Thyroid gland (tissue), 4 donors: ENCODE data around the gene DYNLT5. TPM values are rescaled to one million over a fixed set of nuclear protein-coding genes. Genes with fewer than 3 reads are reported as not detected.
A peak's percentile ranks its signal among the peaks of the same experiment; 100 is the strongest.

Experiments
- DNase-seq, 2 donors: peaks; one replicate each; pipeline ENCODE4 v3.0.0-alpha.2; 2019
- H3K27ac ChIP-seq, 3 donors: fragments of 200-600 bp; sonication (generic); 1 replicate in 2 of 3; 2 replicates in 1 of 3; pipeline ENCODE4 v1.5.1; 2016 to 2019; ENCODE audit warnings: mild to moderate bottlenecking in 1 of 3, moderate library complexity in 1 of 3
- H3K27me3 ChIP-seq: fragments of 200-600 bp; sonication (generic); one replicate; pipeline ENCODE4 v1.5.1; 2019
- H3K36me3 ChIP-seq, 2 donors: fragments of 200-600 bp; sonication (generic); one replicate each; pipeline ENCODE4 v1.5.1; 2016 to 2019
- H3K4me1 ChIP-seq, 2 donors: fragments of 200-600 bp; sonication (generic); one replicate each; pipeline ENCODE4 v1.5.1; 2017 to 2019
- H3K4me3 ChIP-seq, 3 donors: fragments of 200-600 bp; sonication (generic); replicated peaks in 1 of 3; 1 replicate in 2 of 3; 2 replicates in 1 of 3; pipeline ENCODE4 v1.5.1; 2016; ENCODE audit warnings: mild to moderate bottlenecking in 1 of 3
- H3K9me3 ChIP-seq: fragments of 200-600 bp; sonication (generic); one replicate; pipeline ENCODE4 v1.5.1; 2017
- POLR2A ChIP-seq, 2 donors: fragments of 450-650 bp; IDR thresholded peaks; one replicate each; pipeline ENCODE4 v1.6.1; 2017; ENCODE audit warnings: antibody characterized with exemption in 2 of 2, mild to moderate bottlenecking in 2 of 2, moderate library complexity in 1 of 2
- WGBS, 2 donors: methylation state at CpG; one replicate each; pipeline ENCODE4 v1.1.5; 2017; 5-methylcytosine and 5-hydroxymethylcytosine counted together
- intact Hi-C: fragments of 100-400 bp; cut with DNase I; formaldehyde crosslinking; loops from one replicate; pipeline ENCODE4 v1.15.1; 2023
- total RNA-seq, 4 donors: library from RNA; depleted of rRNA; stranded (reverse); fragments of >200 nt; gene quantifications; one replicate each; pipeline ENCODE4 v1.2.3, GENCODE V29; 2016
- TF ChIP-seq, protein P1 (sequence below), 6 experiments: fragments of 200-600 bp in 3 of 6; fragments of 450-650 bp in 3 of 6; sonication (generic) in 3 of 6; IDR thresholded peaks; one replicate each; pipeline ENCODE4 v1.5.1; 2016 to 2019; ENCODE audit warnings: antibody characterized with exemption in 6 of 6, mild to moderate bottlenecking in 2 of 6, inconsistent platforms in 1 of 6, moderate library complexity in 1 of 6

Gene DYNLT5
- total RNA-seq, 4 donors from 2014 or later, result 1.7 to 4.7 (median 3.0) TPM; not detected in 1

DNA sequence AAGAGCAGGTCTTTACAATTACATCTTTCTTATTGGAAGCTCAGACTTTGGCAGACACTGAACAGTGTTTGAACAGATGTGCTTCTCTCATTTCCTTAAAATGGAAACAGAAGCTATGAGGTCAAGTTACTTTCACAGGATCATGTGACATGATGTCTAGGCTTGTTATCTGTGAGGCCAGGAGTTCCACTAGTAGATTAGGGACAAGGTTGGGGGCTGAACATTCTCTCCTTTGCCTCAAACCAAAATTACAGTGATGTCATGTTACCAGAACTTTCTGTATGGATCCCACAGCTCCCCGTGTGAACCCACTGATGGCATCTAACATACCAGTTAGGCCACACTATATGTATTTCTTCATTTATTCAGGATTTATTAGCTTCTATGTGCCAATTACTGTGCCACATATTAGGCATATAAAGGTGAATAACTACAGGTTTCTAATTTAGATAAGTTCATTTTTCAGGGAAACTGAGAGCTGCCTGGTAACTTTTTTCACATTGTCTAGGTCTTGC is 6.0 kb downstream of the DYNLT5 start:
- Histone ChIP-seq H3K27me3 (no peaks in the 10 kb centered on the region), H3K27ac (no peak overlapping the region), H3K36me3 (no peaks in the 10 kb centered on the region), H3K4me1 (no peaks in the 10 kb centered on the region), H3K4me3 (no peak overlapping the region), H3K9me3 (no peaks in the 10 kb centered on the region)
- DNase-seq, result no peak
- 77 to 81% methylated on average over 1 of the region's 1 CpG for WGBS, 2 donors
- intact Hi-C loops, result no loop called here
- TF ChIP-seq POLR2A (IDR thresholded peaks at IDR 0.05), result no peak
- TF ChIP-seq, protein P1, sequence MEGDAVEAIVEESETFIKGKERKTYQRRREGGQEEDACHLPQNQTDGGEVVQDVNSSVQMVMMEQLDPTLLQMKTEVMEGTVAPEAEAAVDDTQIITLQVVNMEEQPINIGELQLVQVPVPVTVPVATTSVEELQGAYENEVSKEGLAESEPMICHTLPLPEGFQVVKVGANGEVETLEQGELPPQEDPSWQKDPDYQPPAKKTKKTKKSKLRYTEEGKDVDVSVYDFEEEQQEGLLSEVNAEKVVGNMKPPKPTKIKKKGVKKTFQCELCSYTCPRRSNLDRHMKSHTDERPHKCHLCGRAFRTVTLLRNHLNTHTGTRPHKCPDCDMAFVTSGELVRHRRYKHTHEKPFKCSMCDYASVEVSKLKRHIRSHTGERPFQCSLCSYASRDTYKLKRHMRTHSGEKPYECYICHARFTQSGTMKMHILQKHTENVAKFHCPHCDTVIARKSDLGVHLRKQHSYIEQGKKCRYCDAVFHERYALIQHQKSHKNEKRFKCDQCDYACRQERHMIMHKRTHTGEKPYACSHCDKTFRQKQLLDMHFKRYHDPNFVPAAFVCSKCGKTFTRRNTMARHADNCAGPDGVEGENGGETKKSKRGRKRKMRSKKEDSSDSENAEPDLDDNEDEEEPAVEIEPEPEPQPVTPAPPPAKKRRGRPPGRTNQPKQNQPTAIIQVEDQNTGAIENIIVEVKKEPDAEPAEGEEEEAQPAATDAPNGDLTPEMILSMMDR (IDR thresholded peaks at IDR 0.05), result no peak

DNA sequence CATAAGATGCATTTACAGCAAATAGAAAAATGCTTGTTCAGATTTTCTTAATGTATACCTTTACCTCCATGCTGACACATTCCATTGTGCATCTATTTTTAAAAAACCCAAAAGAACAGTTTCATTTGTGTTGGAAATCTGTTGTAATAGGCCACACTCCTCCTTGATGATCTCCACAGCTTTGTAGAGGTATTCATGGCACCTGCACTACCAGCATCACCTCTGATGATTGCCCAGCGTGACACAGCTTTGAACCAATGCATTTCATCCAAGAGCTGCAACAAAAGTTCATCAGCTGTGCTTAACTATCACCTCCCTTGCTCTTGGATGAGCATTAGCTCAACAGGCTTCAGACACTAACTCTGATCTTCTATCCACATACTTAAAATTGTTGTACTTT is 8.2 kb downstream of the DYNLT5 start:
- 83 to 97% methylated on average over 1 of the region's 1 CpG for WGBS, 2 donors
- no peak for DNase-seq
- Histone ChIP-seq H3K27me3 (no peaks in the 10 kb centered on the region), H3K27ac (no peak overlapping the region), H3K4me1 (no peaks in the 10 kb centered on the region), H3K36me3 (no peaks in the 10 kb centered on the region), H3K9me3 (no peaks in the 10 kb centered on the region), H3K4me3 (no peak overlapping the region)
- intact Hi-C loops, result loop anchor here (5.0 kb wide), 1 partner anchor 387 kb away; no protein-coding TSS in a partner anchor
- TF ChIP-seq, protein P1 (IDR thresholded peaks at IDR 0.05), result no peak
- TF ChIP-seq POLR2A (IDR thresholded peaks at IDR 0.05), result no peak

DNA sequence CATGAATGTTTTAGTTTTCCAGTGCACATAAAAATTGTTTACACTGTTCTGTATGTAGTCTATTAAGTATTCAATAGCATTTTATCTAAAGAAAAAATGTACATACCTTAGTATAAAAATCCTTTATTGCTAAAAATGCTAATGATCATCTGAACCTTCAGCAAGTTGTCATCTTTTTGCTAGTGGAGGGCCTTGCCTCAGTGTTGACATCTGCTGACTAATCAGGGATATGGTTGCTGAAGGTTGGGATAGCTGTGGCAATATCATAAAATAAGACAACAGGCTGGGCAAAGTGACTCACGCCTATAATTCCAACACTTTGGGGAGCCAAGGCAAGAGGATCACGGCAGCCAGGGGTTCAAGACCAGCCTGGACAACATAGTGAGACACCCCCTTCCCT is 9.0 kb downstream of the DYNLT5 start:
- Histone ChIP-seq H3K9me3 (no peaks in the 10 kb centered on the region), H3K27ac (no peak overlapping the region), H3K27me3 (no peaks in the 10 kb centered on the region), H3K36me3 (no peaks in the 10 kb centered on the region), H3K4me3 (no peak overlapping the region), H3K4me1 (no peaks in the 10 kb centered on the region)
- intact Hi-C loops, result loop anchor here (5.0 kb wide), 1 partner anchor 386 kb away; no protein-coding TSS in a partner anchor
- WGBS, 2 donors, result 89 to 92% methylated on average over 2 of the region's 2 CpGs
- DNase-seq, result no peak
- TF ChIP-seq, protein P1 (IDR thresholded peaks at IDR 0.05), result no peak
- TF ChIP-seq POLR2A (IDR thresholded peaks at IDR 0.05), result no peak

DNA sequence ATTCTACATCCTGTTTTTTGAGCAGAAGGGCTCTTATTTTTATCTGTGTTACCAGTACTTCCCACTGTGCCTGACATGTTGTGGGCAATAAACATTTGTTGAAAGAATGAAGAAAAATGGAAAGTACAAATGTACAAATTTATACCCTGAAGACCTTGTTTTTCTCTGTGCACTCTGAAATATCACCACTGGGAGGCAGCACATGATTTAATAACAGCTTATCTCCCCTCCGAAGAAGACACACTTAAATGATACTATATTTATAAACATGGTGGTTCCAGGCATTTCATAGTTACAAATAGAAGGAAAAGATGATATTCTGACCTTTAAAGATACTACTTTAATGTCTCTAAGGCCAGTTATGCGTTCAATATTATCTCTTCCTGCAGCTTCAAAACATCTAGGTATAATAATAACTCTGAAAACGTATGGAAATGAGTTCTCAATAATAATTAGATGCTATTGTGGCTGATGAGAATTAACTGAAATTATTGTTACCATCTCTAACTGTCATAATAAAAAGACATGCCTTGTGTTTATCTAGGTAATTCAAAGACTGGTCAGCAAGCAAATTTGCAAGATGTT is 12.8 kb downstream of the DYNLT5 start:
- WGBS, 2 donors, result 21 to 29% methylated on average over 3 of the region's 3 CpGs
- Histone ChIP-seq H3K9me3 (no peaks in the 10 kb centered on the region), H3K4me1 (no peaks in the 10 kb centered on the region), H3K27me3 (no peaks in the 10 kb centered on the region), H3K36me3 (no peaks in the 10 kb centered on the region), H3K27ac (no peak overlapping the region), H3K4me3 (no peak overlapping the region)
- TF ChIP-seq POLR2A (IDR thresholded peaks at IDR 0.05), result no peak
- TF ChIP-seq, protein P1 (IDR thresholded peaks at IDR 0.05), result peak in 4 of 6 experiments; percentile 39 to 65 (median 62)
- intact Hi-C loops, result loop anchor here (5.0 kb wide), 1 partner anchor 382 kb away; no protein-coding TSS in a partner anchor
- peak; percentile 7 to 8 for DNase-seq

DNA sequence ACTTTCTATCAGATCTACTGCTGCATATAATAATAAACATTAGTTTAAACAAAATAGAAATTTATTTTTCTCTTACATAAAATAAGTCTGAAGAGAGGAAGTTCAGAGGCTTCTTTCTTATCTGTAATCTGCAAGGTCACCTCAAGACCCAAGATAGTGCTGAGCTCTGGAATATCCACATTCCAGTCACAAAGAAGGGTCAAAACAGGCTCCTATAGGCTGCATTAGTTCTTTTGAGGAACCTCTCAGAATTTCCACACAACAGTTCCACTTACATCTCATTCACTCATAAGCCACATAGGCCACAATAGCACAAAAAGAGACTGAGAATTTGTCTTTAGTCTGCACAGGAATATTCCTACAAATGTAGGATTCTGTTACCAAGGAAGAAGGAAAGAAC is 15.4 kb downstream of the DYNLT5 start:
- intact Hi-C loops, result no loop called here
- H3K27me3 ChIP-seq, result no peaks in the 10 kb centered on the region
- H3K36me3 ChIP-seq, result no peaks in the 10 kb centered on the region
- H3K4me1 ChIP-seq, result no peaks in the 10 kb centered on the region
- no peak overlapping the region for H3K4me3 ChIP-seq
- no peaks in the 10 kb centered on the region for H3K9me3 ChIP-seq
- no peak for TF ChIP-seq POLR2A (IDR thresholded peaks at IDR 0.05)
- TF ChIP-seq, protein P1 (IDR thresholded peaks at IDR 0.05), result no peak
- H3K27ac ChIP-seq, result no peak overlapping the region
- no peak for DNase-seq
